Ovary (tissue), 3 donors: ENCODE data around the gene OSGEPL1.

ENCODE experiments used
- CTCF ChIP-seq, 3 donors: fragments of 450-650 bp in 2 of 3; fragments of 200-600 bp in 1 of 3; IDR thresholded peaks; one replicate each; pipeline versions ENCODE4 v1.5.1 to v1.8.0; 2016 to 2022; ENCODE audit warnings: antibody characterized with exemption in 3 of 3, mild to moderate bottlenecking in 1 of 3
- EP300 ChIP-seq: sonication (generic); formaldehyde crosslinking; IDR thresholded peaks from one replicate; pipeline ENCODE4 v1.6.1; 2017; ENCODE audit warnings: antibody characterized with exemption
- donor health status: DM: no; HTN: no; CAD: no.

- TF ChIP-seq CTCF (IDR thresholded peaks at IDR 0.05) (no peak), EP300 (no peak)
Measured at GRCh38 chr2:189726849-189727248, 35.7 kb downstream of the OSGEPL1 start.
